HepG2 (cell line): ENCODE measurements around the gene PTPRM.

Experiments used
- EZH2 ChIP-seq: conservative IDR thresholded peaks from 2 replicates; pipeline ENCODE4 v1.6.1; 2012; ENCODE audit warnings: mild to moderate bottlenecking, low read depth, low read length, moderate library complexity
- POLR2AphosphoS5 ChIP-seq: IDR thresholded peaks from 2 replicates; pipeline ENCODE4 v1.6.1; 2012; ENCODE audit warnings: low read depth, low read length
- TEF ChIP-seq: sonication (generic); formaldehyde crosslinking; IDR thresholded peaks from 2 replicates; pipeline ENCODE4 v1.5.0; 2020; ENCODE audit warnings: missing genetic modification reagents

GRCh38 chr18:7750095-7750663 lies 183.1 kb downstream of the PTPRM start:
- no peak for TF ChIP-seq POLR2AphosphoS5
- no peak for TF ChIP-seq EZH2
- no peak for TF ChIP-seq TEF (CRISPR knock-in tag)
